Tibial nerve (tissue), 4 donors: Measurements from ENCODE around the gene NOP53.
"Not testable (repeated sequence)": the region's sequence is repeated elsewhere in the genome, so short reads cannot be mapped to it uniquely, and the experiment has no call there.

Experiments used
- CTCF ChIP-seq, 5 experiments: fragments of 200-600 bp in 3 of 5; fragments of 450-650 bp in 2 of 5; sonication (generic) in 3 of 5; IDR thresholded peaks; one replicate each; pipeline ENCODE4 v1.5.1; 2016 to 2019; ENCODE audit warnings: antibody characterized with exemption in 5 of 5, mild to moderate bottlenecking in 3 of 5, moderate library complexity in 2 of 5
- EP300 ChIP-seq, 2 donors: sonication (generic); formaldehyde crosslinking; IDR thresholded peaks; one replicate each; pipeline ENCODE4 v1.6.1; 2017; ENCODE audit warnings: antibody characterized with exemption in 2 of 2, mild to moderate bottlenecking in 1 of 2
- POLR2A ChIP-seq, 2 donors: fragments of 450-650 bp; IDR thresholded peaks; one replicate each; pipeline ENCODE4 v1.6.1; 2017; ENCODE audit warnings: antibody characterized with exemption in 2 of 2, mild to moderate bottlenecking in 2 of 2, moderate library complexity in 2 of 2

GRCh38 chr19:47789811-47790210 is 44.5 kb downstream of the NOP53 start:
- TF ChIP-seq EP300, POLR2A, CTCF (IDR thresholded peaks at IDR 0.05): not testable (repeated sequence)
